ENCODE measurements around the gene ALDH1B1.

GRCh38 chr9:38435521-38435920 lies 43.0 kb downstream of the ALDH1B1 start:
- TF ChIP-seq CTCF (conservative IDR thresholded peaks at IDR 0.05): no peak
- no peak for TF ChIP-seq EZH2 (IDR thresholded peaks at IDR 0.05; ENCODE audit: low read depth)
